Omental fat pad (tissue), 4 donors: ENCODE results near the gene MBD1. TPM values are rescaled to one million over a fixed set of nuclear protein-coding genes. Genes with fewer than 3 reads are reported as not detected.
A peak's percentile ranks its signal among the peaks of the same experiment; 100 is the strongest.

Experiments
- ATAC-seq: fragments of 150-250 bp; one replicate; pipeline ENCODE4 v1.9.1; 2016; ENCODE audit warnings: mild to moderate bottlenecking, moderate library complexity; ENCODE audit not compliant: low FRiP score
- DNase-seq: peaks from one replicate; pipeline ENCODE4 v3.0.0-alpha.2; 2019; ENCODE audit warnings: low spot score
- CTCF ChIP-seq, 3 donors: fragments of 450-650 bp; IDR thresholded peaks; one replicate each; pipeline ENCODE4 v1.5.1; 2016 to 2017; ENCODE audit warnings: antibody characterized with exemption in 3 of 3, mild to moderate bottlenecking in 3 of 3, moderate library complexity in 2 of 3
- total RNA-seq, 4 donors: library from RNA; depleted of rRNA; stranded (reverse); fragments of >200 nt; gene quantifications; one replicate each; pipeline ENCODE4 v1.1.0, GENCODE V29; 2016

Gene MBD1
- total RNA-seq, 4 donors from 2014 or later: 49.5 to 63.6 (median 59.4) TPM

DNA sequence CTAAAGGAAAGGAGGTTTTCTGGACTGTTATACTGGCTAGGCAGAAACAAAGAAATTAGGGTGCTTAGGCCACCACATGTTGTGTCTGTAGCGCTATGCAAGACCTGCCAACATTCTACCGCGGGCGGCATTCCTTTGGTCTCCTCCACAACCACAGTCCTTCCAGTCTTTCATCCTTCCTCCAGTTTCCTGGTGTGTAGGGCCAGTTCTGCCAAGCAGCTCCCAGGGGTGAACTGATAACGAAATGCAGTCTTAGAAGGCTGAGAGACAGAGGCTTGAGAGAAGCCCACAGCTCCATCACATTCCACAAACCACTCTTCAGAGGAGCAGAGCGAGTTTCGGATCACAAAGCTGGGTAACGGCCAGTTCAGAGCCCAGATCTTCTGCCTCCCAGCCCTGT is 25.6 kb upstream of the MBD1 start:
- ATAC-seq: no peak
- TF ChIP-seq CTCF (IDR thresholded peaks at IDR 0.05): no peak

GRCh38 chr18:50301074-50301473 is 19.8 kb upstream of the MBD1 start:
- no peak for ATAC-seq
- no peak for TF ChIP-seq CTCF (IDR thresholded peaks at IDR 0.05)
- DNase-seq: no peak

More for the DNA sequence above, 25.6 kb upstream of the MBD1 start:
- DNase-seq: no peak

- no peak for TF ChIP-seq CTCF (IDR thresholded peaks at IDR 0.05)
- ATAC-seq (no peak), DNase-seq (no peak)
Observed at GRCh38 chr18:50299626-50300388, 18.5 kb upstream of the MBD1 start.

DNA sequence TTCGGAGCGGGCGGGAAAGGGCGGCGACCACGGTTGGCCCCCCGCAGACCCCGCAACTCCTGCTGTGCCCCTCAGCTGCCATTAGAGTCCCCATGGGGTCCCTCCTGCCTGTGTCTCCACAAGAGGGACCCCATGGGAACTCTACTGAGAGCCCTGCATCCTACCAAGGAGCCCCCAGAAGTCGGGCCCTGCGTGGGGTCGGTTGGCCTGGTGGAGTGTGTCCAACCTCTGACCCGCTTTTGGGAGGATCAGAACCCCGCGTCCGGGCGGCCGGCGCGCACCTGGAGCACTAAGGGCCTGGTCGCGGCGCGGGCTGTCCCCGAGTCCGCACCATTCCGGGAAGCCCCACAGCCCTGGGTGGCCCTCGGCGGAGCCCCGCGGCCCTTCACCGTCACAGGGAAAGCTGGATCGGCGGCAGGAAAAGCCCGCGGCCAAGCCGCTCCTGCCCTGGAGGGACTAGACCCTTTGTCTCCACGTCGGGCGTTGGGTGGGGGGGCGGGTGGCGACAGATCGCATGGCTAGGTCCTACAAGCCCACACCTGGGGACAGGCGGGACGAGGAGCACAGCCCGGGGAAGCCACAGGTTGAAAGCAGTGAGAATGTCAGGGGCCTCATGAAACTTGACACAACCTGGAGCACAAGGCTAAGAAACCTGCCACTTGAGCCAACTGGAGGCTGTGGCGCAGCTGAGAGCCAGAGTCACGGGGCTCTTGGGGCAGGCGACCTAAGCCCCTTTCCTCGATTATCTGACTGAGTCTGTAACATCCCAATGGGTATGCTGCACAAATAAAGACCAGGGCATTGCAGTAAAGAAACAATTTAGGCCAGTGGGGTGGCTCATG is 17.3 kb upstream of the MBD1 start:
- ATAC-seq: no peak
- DNase-seq: no peak
- no peak for TF ChIP-seq CTCF (IDR thresholded peaks at IDR 0.05)

DNA sequence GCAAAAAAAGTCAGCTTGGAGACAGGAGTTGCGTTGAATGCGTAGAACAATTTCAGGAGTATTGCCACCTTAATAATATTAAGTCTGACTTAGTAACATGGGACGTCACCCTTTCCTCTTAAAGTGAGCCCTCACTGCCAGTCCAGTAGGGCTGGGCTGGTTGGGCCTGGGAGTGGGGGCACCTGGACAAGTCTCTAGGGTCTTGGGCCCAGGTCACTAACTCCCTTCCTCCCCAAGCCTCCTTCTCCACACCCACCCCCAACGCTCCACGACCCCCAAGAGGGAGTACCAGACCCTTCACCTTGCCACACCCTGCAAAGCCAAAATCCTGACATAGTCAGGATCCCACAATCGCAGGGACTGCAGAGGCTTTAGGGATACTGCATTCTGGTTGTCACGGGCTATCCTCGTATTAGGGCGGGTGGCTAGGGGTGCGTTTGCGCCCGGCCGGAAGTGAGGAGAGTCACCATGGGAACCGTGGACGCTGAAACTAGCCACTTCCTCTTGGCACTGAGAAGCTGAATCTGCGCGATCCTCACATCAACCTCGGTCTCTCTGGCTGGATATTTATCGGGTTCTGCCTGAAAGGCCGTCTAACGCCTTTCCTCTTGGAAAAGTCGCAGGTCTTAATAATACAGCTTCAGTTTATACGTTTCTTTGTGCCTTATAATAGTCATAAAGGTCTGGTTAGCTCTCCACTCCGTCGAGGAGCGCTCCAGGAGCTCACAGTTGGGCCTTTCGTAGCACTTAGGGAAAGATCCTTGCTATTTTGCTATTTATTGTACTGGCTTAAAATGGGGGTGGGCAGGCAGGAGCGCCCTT is 16.5 kb upstream of the MBD1 start:
- no peak for TF ChIP-seq CTCF (IDR thresholded peaks at IDR 0.05)
- DNase-seq (no peak), ATAC-seq (peak; percentile 75)

GRCh38 chr18:50293039-50293438 is 11.7 kb upstream of the MBD1 start:
- TF ChIP-seq CTCF (IDR thresholded peaks at IDR 0.05): no peak
- ATAC-seq: no peak
- DNase-seq: no peak
